ENCODE data around the gene ZNF804B.

- TF ChIP-seq POLR2A (IDR thresholded peaks at IDR 0.05): no peak
- TF ChIP-seq, protein P1, sequence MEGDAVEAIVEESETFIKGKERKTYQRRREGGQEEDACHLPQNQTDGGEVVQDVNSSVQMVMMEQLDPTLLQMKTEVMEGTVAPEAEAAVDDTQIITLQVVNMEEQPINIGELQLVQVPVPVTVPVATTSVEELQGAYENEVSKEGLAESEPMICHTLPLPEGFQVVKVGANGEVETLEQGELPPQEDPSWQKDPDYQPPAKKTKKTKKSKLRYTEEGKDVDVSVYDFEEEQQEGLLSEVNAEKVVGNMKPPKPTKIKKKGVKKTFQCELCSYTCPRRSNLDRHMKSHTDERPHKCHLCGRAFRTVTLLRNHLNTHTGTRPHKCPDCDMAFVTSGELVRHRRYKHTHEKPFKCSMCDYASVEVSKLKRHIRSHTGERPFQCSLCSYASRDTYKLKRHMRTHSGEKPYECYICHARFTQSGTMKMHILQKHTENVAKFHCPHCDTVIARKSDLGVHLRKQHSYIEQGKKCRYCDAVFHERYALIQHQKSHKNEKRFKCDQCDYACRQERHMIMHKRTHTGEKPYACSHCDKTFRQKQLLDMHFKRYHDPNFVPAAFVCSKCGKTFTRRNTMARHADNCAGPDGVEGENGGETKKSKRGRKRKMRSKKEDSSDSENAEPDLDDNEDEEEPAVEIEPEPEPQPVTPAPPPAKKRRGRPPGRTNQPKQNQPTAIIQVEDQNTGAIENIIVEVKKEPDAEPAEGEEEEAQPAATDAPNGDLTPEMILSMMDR (IDR thresholded peaks at IDR 0.05): no peak
Measured at GRCh38 chr7:88851220-88851619, 91.7 kb downstream of the ZNF804B start.
